ENCODE data around the gene OR4F6. TPM values are rescaled to one million over a fixed set of nuclear protein-coding genes. Genes with fewer than 3 reads are reported as not detected.
"Not testable (repeated sequence)": the region's sequence is repeated elsewhere in the genome, so short reads cannot be mapped to it uniquely, and the experiment has no call there.

Gene OR4F6, protein sequence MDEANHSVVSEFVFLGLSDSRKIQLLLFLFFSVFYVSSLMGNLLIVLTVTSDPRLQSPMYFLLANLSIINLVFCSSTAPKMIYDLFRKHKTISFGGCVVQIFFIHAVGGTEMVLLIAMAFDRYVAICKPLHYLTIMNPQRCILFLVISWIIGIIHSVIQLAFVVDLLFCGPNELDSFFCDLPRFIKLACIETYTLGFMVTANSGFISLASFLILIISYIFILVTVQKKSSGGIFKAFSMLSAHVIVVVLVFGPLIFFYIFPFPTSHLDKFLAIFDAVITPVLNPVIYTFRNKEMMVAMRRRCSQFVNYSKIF
- total RNA-seq: not detected

DNA sequence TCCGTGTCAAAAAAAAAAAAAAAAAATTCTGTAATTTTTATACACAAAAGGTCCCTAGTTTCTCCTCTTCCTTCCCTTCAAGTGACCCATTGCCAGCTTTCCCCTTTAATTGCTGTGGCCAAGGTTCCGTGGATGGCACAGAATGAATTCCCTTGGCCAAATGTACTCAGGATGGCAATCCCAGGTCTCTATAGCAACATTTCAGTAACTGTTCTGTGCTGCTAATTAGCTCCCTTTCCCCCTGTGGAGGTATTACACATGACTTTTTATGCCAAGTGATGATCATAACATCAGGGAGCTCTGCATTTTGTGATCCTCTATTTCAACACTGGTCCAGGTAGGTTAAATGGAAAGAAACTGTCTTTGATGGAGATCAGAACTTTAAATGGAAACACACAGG lies at the start of gene OR4F6:
TSS of gene OR4F6 (plus strand) at position 301 of the 400 bp plus-strand sequence. CDS start 2,211 bp downstream, outside the sequence.
- H3K36me3 Mint-ChIP-seq (ENCODE audit: low read depth): no peaks in the 10 kb centered on the region
- no peak for DNase-seq

GRCh38 chr15:101764669-101765339 lies 38.5 kb upstream of the OR4F6 start:
- DNase-seq; H3K27me3 Mint-ChIP-seq; H3K4me3 Mint-ChIP-seq; CTCF ChIA-PET; H3K36me3 Mint-ChIP-seq (ENCODE audit: low read depth); POLR2A ChIA-PET; H3K27ac Mint-ChIP-seq; H3K9me3 Mint-ChIP-seq; H3K4me1 Mint-ChIP-seq: not testable (repeated sequence)

More for the DNA sequence above, at the start of gene OR4F6:
- Mint-ChIP-seq H3K9me3 (no peaks in the 10 kb centered on the region), H3K27ac (no peak within 1 kb of the TSS), H3K4me1 (no peaks in the 10 kb centered on the region), H3K4me3 (no peak within 1 kb of the TSS), H3K27me3 (peaks cover 5% of the 10 kb centered on the region)
- ChIA-PET POLR2A (no interaction called here), CTCF (no interaction called here)

GRCh38 chr15:101765340-101765671 lies 38.0 kb upstream of the OR4F6 start:
- CTCF ChIA-PET; DNase-seq; H3K4me3 Mint-ChIP-seq; H3K27me3 Mint-ChIP-seq; H3K4me1 Mint-ChIP-seq; H3K27ac Mint-ChIP-seq; POLR2A ChIA-PET; H3K9me3 Mint-ChIP-seq; H3K36me3 Mint-ChIP-seq (ENCODE audit: low read depth): not testable (repeated sequence)

DNA sequence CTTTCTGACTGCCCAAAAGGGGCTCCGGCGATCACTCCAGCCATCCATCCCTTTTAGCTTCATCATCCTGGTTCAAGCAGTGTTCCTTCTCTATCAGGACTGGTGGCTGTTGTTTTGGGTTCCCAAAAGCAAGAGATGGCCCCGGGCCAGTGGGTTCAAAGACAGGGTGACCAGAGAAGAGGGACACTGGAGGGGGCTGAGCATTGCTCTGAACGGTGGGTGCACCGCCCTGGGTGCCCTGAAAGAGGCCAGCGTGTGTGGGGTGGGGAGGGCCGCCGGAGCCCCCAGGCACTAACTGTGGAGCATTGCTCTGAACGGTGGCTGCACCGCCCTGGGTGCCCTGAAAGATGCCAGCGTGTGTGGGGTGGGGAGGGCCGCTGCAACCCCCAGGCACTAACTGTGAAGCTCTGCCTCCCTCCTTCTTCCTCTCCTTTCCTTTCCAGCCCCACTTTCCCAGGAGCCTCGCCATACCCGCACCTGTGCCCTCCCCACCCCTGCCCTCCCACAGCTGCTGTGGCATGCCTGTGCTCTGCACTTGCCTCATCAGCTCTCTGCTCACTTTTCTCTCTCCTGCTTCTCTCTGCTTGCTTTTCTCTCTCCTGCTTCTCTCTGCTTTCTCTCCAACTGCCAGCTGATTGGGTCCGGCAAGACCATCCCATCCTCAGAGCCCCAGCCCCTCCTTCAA lies 37.4 kb upstream of the OR4F6 start:
- DNase-seq: no peak
- Mint-ChIP-seq H3K27me3 (no peaks in the 10 kb centered on the region), H3K27ac (no peak overlapping the region), H3K4me1 (no peaks in the 10 kb centered on the region), H3K9me3 (no peaks in the 10 kb centered on the region), H3K36me3 (ENCODE audit: low read depth) (no peaks in the 10 kb centered on the region), H3K4me3 (no peak overlapping the region)
- POLR2A ChIA-PET: no interaction called here
- CTCF ChIA-PET: no interaction called here

- POLR2A ChIA-PET; H3K4me1 Mint-ChIP-seq; CTCF ChIA-PET; H3K27ac Mint-ChIP-seq; H3K27me3 Mint-ChIP-seq; H3K9me3 Mint-ChIP-seq; DNase-seq; H3K4me3 Mint-ChIP-seq; H3K36me3 Mint-ChIP-seq (ENCODE audit: low read depth): not testable (repeated sequence)
Observed at GRCh38 chr15:101767083-101767640, 36.1 kb upstream of the OR4F6 start.

- Mint-ChIP-seq H3K9me3 (no peaks in the 10 kb centered on the region), H3K4me3 (no peak overlapping the region), H3K4me1 (no peaks in the 10 kb centered on the region), H3K27ac (no peak overlapping the region), H3K36me3 (ENCODE audit: low read depth) (no peaks in the 10 kb centered on the region), H3K27me3 (no peaks in the 10 kb centered on the region)
- no peak for DNase-seq
- CTCF ChIA-PET: no interaction called here
- POLR2A ChIA-PET: no interaction called here
Observed at GRCh38 chr15:101772921-101773320, 30.4 kb upstream of the OR4F6 start.

DNA sequence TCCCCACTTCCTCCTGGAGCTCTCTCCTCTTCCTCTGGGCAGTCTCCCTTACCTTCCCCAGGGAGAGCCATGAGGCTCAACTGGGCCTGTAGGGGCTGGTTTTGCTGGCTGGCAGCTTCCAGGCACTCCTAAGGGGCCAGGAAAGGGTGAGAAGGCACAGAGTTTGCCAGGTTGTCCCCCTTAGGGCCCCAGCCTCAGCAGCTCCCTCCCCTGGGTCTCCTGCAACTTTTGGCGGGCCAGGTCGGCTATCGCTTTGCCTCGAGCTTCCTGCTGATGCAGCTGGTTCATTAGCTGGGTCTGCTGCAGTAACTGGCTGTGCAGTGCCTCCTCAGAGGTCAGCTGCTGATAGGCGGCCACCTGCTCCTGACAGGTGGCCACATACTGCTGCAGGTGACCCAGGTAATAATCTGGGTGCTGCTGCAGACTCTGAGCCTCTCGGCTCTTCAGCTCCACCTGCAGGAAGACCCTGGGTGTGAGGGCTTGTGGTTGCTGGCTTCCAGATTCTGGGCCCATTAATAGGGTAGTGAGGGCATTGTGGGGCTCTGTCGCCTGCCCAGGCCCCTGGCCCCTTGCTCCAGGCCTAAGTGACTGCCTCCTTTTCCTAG lies 29.7 kb upstream of the OR4F6 start:
- Mint-ChIP-seq H3K4me3 (no peak overlapping the region), H3K4me1 (no peaks in the 10 kb centered on the region), H3K36me3 (ENCODE audit: low read depth) (no peaks in the 10 kb centered on the region), H3K9me3 (no peaks in the 10 kb centered on the region), H3K27ac (no peak overlapping the region), H3K27me3 (no peaks in the 10 kb centered on the region)
- POLR2A ChIA-PET: no interaction called here
- peak; percentile 23 for DNase-seq
- CTCF ChIA-PET: no interaction called here

DNA sequence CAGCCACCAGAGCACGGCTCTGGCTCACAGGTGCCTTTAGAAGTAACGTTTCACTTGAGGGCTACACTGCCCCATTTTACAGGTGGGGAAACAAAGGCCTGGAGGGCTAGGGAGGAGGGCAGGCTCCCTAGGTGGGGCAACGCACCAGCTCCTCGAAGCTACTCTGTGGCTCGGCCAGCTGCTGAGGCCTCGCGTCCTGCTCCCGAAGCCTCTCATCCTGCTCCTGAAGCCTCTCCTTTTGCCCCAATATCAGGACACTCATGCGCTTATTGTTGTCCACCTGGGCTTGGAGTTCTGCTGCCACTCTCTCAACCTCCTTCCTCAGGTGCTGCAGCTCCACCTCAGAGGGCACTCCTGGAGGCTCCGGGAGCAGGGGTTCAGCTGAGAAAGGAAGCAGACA lies 28.2 kb upstream of the OR4F6 start:
- Mint-ChIP-seq H3K27ac (no peak overlapping the region), H3K4me3 (no peak overlapping the region), H3K36me3 (ENCODE audit: low read depth) (no peaks in the 10 kb centered on the region), H3K4me1 (no peaks in the 10 kb centered on the region), H3K27me3 (peaks cover 3% of the 10 kb centered on the region), H3K9me3 (no peaks in the 10 kb centered on the region)
- no peak for DNase-seq
- POLR2A ChIA-PET: no interaction called here
- CTCF ChIA-PET: interaction anchor here (0.6 kb wide), 1 partner anchor 505 kb away, joined by 4 read pairs; no protein-coding TSS in a partner anchor

DNA sequence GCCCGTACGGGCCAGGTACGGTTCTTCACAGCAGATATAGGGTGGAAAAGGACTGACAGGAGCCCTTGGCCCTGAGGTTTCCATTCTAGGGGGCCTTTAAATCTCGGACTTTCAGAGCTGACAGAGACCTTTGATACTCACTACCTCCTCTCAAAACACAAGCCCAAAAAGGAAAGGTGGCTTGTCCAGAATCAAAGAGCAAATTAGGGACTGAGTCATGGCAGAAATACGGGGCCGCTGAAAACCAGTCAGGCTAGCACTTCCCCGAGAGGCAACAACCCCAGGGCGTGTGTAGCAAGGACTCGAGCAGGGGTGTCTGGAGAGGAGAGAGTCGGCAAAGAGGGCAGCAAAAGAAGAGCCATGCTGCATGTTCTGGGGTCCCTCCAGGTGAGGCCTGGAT lies 24.7 kb upstream of the OR4F6 start:
- CTCF ChIA-PET; H3K36me3 Mint-ChIP-seq (ENCODE audit: low read depth); H3K4me1 Mint-ChIP-seq; DNase-seq; H3K9me3 Mint-ChIP-seq; H3K27me3 Mint-ChIP-seq; H3K27ac Mint-ChIP-seq; H3K4me3 Mint-ChIP-seq; POLR2A ChIA-PET: not testable (repeated sequence)

GRCh38 chr15:101780225-101780624 lies 23.1 kb upstream of the OR4F6 start:
- H3K4me3 Mint-ChIP-seq; H3K27ac Mint-ChIP-seq; POLR2A ChIA-PET; H3K4me1 Mint-ChIP-seq; CTCF ChIA-PET; DNase-seq; H3K9me3 Mint-ChIP-seq; H3K36me3 Mint-ChIP-seq (ENCODE audit: low read depth): not testable (repeated sequence)
- H3K27me3 Mint-ChIP-seq: peaks cover 15% of the 10 kb centered on the region

DNA sequence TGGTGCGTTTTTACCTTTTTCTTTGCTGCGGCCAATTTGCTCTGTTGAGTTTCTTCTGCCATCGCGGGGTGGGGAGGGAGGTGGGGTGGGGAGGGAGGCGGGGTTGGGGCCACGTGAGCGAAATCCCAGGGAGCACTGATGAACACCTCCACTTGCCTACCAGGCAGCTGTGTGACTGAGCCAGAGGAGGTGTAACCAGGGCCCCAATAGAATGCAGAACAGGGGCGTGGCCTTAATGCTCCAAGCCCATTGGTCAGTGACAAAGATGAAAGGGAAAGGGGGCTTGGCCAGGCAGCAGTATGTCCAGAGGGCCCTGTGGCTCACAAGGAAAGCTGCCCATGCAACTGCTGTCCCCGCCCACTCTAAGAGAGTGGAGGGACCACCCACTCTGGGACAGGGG lies 21.4 kb upstream of the OR4F6 start:
- H3K9me3 Mint-ChIP-seq: no peaks in the 10 kb centered on the region
- peaks cover 21% of the 10 kb centered on the region for H3K27me3 Mint-ChIP-seq
- POLR2A ChIA-PET: no interaction called here
- CTCF ChIA-PET: no interaction called here
- H3K4me1 Mint-ChIP-seq: no peaks in the 10 kb centered on the region
- H3K4me3 Mint-ChIP-seq: no peak overlapping the region
- no peak for DNase-seq
- H3K27ac Mint-ChIP-seq: no peak overlapping the region
- no peaks in the 10 kb centered on the region for H3K36me3 Mint-ChIP-seq (ENCODE audit: low read depth)

DNA sequence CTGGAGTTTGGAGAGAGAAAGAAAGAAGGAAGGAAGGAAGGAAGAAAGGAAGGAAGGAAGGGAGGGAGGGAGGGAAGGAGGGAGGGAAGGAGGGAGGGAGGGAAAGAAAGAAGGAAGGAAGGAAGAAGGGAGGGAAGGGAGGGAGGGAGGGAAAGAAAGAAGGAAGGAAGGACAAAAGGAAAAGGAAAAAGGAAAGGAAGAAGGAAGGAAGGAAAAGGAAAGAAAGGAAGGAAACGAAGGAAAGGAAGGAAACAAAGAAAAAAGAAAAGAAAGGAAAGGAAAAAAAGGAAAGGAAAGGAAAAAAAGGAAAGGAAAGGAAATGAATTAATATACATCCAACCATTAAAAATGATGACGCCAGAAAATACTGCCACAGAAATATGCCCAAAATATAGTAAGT lies 18.7 kb upstream of the OR4F6 start:
- ChIA-PET CTCF (no interaction called here), POLR2A (no interaction called here)
- no peak for DNase-seq
- peaks cover 21% of the 10 kb centered on the region for H3K27me3 Mint-ChIP-seq
- H3K9me3 Mint-ChIP-seq: no peaks in the 10 kb centered on the region
- no peaks in the 10 kb centered on the region for H3K4me1 Mint-ChIP-seq
- no peak overlapping the region for H3K4me3 Mint-ChIP-seq
- no peaks in the 10 kb centered on the region for H3K36me3 Mint-ChIP-seq (ENCODE audit: low read depth)
- no peak overlapping the region for H3K27ac Mint-ChIP-seq

DNA sequence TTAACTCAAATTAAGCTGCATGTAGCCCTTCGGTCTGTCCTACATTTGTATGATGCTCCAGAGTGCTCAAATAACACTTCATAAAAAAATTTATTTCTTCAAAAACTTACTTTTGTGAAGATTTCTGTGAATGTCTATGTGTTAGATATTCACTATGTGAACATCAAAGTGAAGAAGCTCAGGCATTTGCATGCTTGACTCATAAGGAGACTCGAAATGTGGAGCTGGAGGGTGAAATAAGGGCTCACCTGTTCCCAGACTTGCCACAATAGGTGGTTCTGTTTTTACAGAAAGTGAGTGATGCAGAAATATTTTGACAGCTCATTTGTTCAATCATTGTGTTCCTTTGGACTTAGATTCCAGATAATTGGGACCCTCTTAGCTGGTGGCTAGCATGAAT lies 16.9 kb upstream of the OR4F6 start:
- H3K27ac Mint-ChIP-seq; DNase-seq; CTCF ChIA-PET; H3K4me1 Mint-ChIP-seq; POLR2A ChIA-PET; H3K9me3 Mint-ChIP-seq; H3K36me3 Mint-ChIP-seq (ENCODE audit: low read depth); H3K4me3 Mint-ChIP-seq: not testable (repeated sequence)
- peaks cover 16% of the 10 kb centered on the region for H3K27me3 Mint-ChIP-seq

All from activated CD4-positive, alpha-beta T cell treated with anti-CD3 and anti-CD28 coated beads, Interleukin-2, amount 10 ng/mL, durations not matched to agents 7 days and 5 days (primary cell).